DOHH2 (cell line): ENCODE data around the gene KNTC1.
"Not testable (repeated sequence)": the region's sequence is repeated elsewhere in the genome, so short reads cannot be mapped to it uniquely, and the experiment has no call there.

ENCODE experiments used
- H3F3A ChIP-seq: fragments of 200-600 bp; sonication (generic), shearing (Covaris generic); 2 replicates; pipeline ENCODE4 v1.6.0; 2016; ENCODE audit warnings: antibody characterized with exemption, mild to moderate bottlenecking; ENCODE audit not compliant: control insufficient read depth, insufficient read depth
- H3K27ac ChIP-seq: fragments of 200-600 bp; sonication (generic); 2 replicates; pipeline ENCODE4 v1.5.1; 2014; ENCODE audit warnings: low read depth, mild to moderate bottlenecking, low read length, moderate library complexity
- H3K27me3 ChIP-seq: fragments of 200-600 bp; sonication (generic); 2 replicates; pipeline ENCODE4 v1.6.1; 2014; ENCODE audit warnings: mild to moderate bottlenecking, low read length, mixed read lengths; ENCODE audit not compliant: control insufficient read depth
- H3K36me3 ChIP-seq: fragments of 200-600 bp; sonication (generic); 2 replicates; pipeline ENCODE4 v1.6.1; 2014; ENCODE audit warnings: mild to moderate bottlenecking, low read length, moderate library complexity, mixed read lengths; ENCODE audit not compliant: control insufficient read depth
- H3K4me1 ChIP-seq: fragments of 200-600 bp; sonication (generic); 2 replicates; pipeline ENCODE4 v1.6.1; 2014; ENCODE audit warnings: mild to moderate bottlenecking, low read length, mixed read lengths; ENCODE audit not compliant: control insufficient read depth
- H3K4me2 ChIP-seq: fragments of 200-600 bp; sonication (generic); 2 replicates; pipeline ENCODE4 v1.6.0; 2014; ENCODE audit warnings: mild to moderate bottlenecking, low read length, moderate library complexity
- H3K4me3 ChIP-seq: fragments of 200-600 bp; sonication (generic); 2 replicates; pipeline ENCODE4 v1.5.1; 2014; ENCODE audit warnings: mild to moderate bottlenecking, low read length, mixed read lengths
- H3K79me2 ChIP-seq: fragments of 200-600 bp; sonication (generic); 2 replicates; pipeline ENCODE4 v1.6.1; 2014; ENCODE audit warnings: mild to moderate bottlenecking, low read length, mixed read lengths; ENCODE audit not compliant: control insufficient read depth
- H3K9me2 ChIP-seq: fragments of 200-600 bp; sonication (generic); replicated peaks from 2 replicates; pipeline ENCODE4 v1.6.1; 2014; ENCODE audit warnings: mild to moderate bottlenecking, low read length, mixed read lengths; ENCODE audit not compliant: control insufficient read depth
- H3K9me3 ChIP-seq: fragments of 200-600 bp; sonication (generic); 2 replicates; pipeline ENCODE4 v1.6.1; 2014; ENCODE audit warnings: antibody characterized with exemption, low read length, mixed read lengths; ENCODE audit not compliant: control insufficient read depth, insufficient read depth
- H4K20me1 ChIP-seq: fragments of 200-600 bp; sonication (generic); 2 replicates; pipeline ENCODE4 v1.6.0; 2014; ENCODE audit warnings: low read depth, mild to moderate bottlenecking, antibody characterized with exemption, low read length, moderate library complexity; ENCODE audit not compliant: control insufficient read depth, insufficient read depth
- CTCF ChIP-seq: fragments of 200-600 bp; sonication (generic); IDR thresholded peaks from one replicate; pipeline ENCODE4 v1.5.1; 2014; ENCODE audit warnings: antibody characterized with exemption, mild to moderate bottlenecking, low read depth, low read length; ENCODE audit not compliant: poor library complexity, severe bottlenecking
- EZH2phosphoT487 ChIP-seq: fragments of 200-600 bp; sonication (generic); IDR thresholded peaks from 2 replicates; pipeline ENCODE4 v1.6.1; 2017; ENCODE audit warnings: borderline replicate concordance, mild to moderate bottlenecking, antibody characterized with exemption, low read length, moderate library complexity, mixed read lengths

KNTC1 gene

GRCh38 chr12:122483969-122484368, 43.1 kb upstream of the KNTC1 start:
- no peaks in the 10 kb centered on the region for H3K4me1 ChIP-seq
- H3K27me3 ChIP-seq, result no peaks in the 10 kb centered on the region
- H3F3A ChIP-seq, result peaks cover 8% of the 10 kb centered on the region; the same call in 1 of the 2 replicates
- no peaks in the 10 kb centered on the region for H3K9me3 ChIP-seq
- no peak overlapping the region for H3K27ac ChIP-seq
- no peak overlapping the region for H3K4me3 ChIP-seq
- H3K36me3 ChIP-seq, result peaks cover 88% of the 10 kb centered on the region
- TF ChIP-seq CTCF, result no peak
- no peak for TF ChIP-seq EZH2phosphoT487
- no peaks in the 10 kb centered on the region for H3K9me2 ChIP-seq
- no peaks in the 10 kb centered on the region for H4K20me1 ChIP-seq
- peaks cover 1% of the 10 kb centered on the region; the same call in 1 of the 2 replicates for H3K79me2 ChIP-seq
- H3K4me2 ChIP-seq, result no peak overlapping the region

- H3F3A ChIP-seq, H3K9me2 ChIP-seq, H3K4me2 ChIP-seq, H3K27me3 ChIP-seq, H4K20me1 ChIP-seq, H3K4me3 ChIP-seq, H3K27ac ChIP-seq, H3K4me1 ChIP-seq, H3K79me2 ChIP-seq, H3K9me3 ChIP-seq: not testable (repeated sequence)
- peaks cover 88% of the 10 kb centered on the region for H3K36me3 ChIP-seq
Observed at GRCh38 chr12:122484385-122484784, 42.7 kb upstream of the KNTC1 start.

- not testable (repeated sequence) for H3K9me2 ChIP-seq, H3K4me2 ChIP-seq
Observed at GRCh38 chr12:122486360-122486759, 40.7 kb upstream of the KNTC1 start.

GRCh38 chr12:122486805-122487426, 40.1 kb upstream of the KNTC1 start:
- Histone ChIP-seq H4K20me1 (no peaks in the 10 kb centered on the region), H3K4me3 (no peak overlapping the region), H3F3A (0 out of 2 replicates have a peak, but pooled peaks cover under 1% of the 10 kb centered on the region), H3K27me3 (no peaks in the 10 kb centered on the region), H3K4me2 (no peak overlapping the region), H3K27ac (no peak overlapping the region), H3K4me1 (no peaks in the 10 kb centered on the region), H3K9me2 (no peaks in the 10 kb centered on the region), H3K79me2 (peaks cover 16% of the 10 kb centered on the region), H3K36me3 (peaks cover 86% of the 10 kb centered on the region), H3K9me3 (no peaks in the 10 kb centered on the region)
- TF ChIP-seq CTCF, result no peak
- TF ChIP-seq EZH2phosphoT487, result no peak

More at GRCh38 chr12:122486360-122486759, 40.7 kb upstream of the KNTC1 start:
- not testable (repeated sequence) for H3K27me3 ChIP-seq, H3F3A ChIP-seq, H3K27ac ChIP-seq, H3K9me3 ChIP-seq, H3K4me1 ChIP-seq, H4K20me1 ChIP-seq, H3K4me3 ChIP-seq
- H3K36me3 ChIP-seq, result peaks cover 87% of the 10 kb centered on the region
- peaks cover 12% of the 10 kb centered on the region for H3K79me2 ChIP-seq

- not testable (repeated sequence) for H4K20me1 ChIP-seq, H3K9me2 ChIP-seq, H3K4me1 ChIP-seq, H3K27ac ChIP-seq, H3K4me2 ChIP-seq, H3K4me3 ChIP-seq, H3K9me3 ChIP-seq, H3K27me3 ChIP-seq, H3F3A ChIP-seq
- peaks cover 88% of the 10 kb centered on the region for H3K36me3 ChIP-seq
- peaks cover 25% of the 10 kb centered on the region for H3K79me2 ChIP-seq
Observed at GRCh38 chr12:122487807-122488206, 39.2 kb upstream of the KNTC1 start.
